ENCODE measurements around the gene COL1A2. TPM values are rescaled to one million over a fixed set of nuclear protein-coding genes. Genes with fewer than 3 reads are reported as not detected.

The COL1A2 gene
- 104 and 144 TPM in 2 replicates for total RNA-seq (2014; rRNA removed; shearing (Covaris generic))

DNA sequence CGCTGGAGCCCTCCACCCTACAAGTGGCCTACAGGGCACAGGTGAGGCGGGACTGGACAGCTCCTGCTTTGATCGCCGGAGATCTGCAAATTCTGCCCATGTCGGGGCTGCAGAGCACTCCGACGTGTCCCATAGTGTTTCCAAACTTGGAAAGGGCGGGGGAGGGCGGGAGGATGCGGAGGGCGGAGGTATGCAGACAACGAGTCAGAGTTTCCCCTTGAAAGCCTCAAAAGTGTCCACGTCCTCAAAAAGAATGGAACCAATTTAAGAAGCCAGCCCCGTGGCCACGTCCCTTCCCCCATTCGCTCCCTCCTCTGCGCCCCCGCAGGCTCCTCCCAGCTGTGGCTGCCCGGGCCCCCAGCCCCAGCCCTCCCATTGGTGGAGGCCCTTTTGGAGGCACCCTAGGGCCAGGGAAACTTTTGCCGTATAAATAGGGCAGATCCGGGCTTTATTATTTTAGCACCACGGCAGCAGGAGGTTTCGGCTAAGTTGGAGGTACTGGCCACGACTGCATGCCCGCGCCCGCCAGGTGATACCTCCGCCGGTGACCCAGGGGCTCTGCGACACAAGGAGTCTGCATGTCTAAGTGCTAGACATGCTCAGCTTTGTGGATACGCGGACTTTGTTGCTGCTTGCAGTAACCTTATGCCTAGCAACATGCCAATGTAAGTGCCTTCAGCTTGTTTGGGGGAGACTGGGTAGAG is at the start of gene COL1A2:
Gene COL1A2, plus strand, starts transcription at position 459 of the 704 bp plus-strand sequence. Its CDS starts 137 bp downstream, at position 596.
- DNase-seq (ENCODE audit: low spot score): peak; percentile 42

DNA sequence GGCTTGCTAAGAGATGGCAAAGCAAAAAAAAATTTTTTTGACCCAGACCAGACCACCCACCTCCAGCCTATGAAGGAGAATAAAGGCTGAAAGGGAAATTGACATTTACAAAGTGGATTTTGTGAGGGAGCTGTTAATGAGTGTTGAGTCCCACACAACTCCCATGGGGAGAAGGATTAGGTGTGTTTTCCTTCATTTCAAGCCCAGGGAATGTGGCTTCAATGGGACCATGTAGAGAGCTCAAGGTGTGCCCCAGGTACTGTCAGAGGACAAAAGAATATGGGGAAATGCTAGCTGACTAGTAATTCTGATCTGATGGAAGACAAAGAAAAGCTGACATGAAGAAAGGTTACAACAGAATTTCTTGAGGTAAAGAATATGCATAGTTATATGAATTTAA is 48.8 kb upstream of the COL1A2 start:
- DNase-seq (ENCODE audit: low spot score): no peak

DNA sequence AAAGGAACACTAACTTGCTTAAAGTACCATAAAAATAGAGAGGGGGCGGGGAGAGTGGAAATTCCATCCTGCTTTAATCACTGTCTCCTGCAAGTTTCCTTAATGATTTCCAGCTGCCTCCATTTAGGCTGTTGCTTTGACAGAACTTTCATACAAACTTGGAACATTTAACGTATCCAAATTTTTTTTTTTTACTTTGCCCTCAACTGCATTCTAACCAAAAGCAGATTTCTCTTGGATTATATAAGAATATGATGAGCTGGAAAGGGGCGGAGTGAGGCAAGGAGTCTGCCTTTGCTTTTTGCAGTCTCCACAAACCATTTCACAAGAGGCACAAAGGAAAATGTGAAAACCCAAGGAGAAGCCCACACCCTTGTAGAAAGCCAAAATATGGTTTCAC is 46.6 kb upstream of the COL1A2 start:
- peak; percentile 58 for DNase-seq (ENCODE audit: low spot score)

DNA sequence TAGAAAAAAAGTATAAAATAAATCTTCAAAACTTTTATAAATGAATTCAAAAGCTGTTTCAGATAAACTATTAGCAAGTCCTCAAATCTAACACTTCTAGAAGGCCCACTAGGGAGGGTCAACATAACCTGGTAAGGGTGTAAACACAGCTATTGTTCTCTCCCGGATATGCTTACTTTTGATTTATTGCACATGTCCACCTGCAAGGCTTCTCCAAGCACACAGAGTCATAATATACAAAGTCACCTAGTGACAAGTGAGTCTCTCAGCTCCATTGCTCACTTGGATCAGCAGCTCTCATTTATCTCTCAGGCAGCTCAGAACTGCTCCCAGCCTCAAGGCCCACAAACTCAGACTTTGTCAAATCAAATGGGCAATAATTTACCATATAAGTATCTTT is 44.0 kb upstream of the COL1A2 start:
- DNase-seq (ENCODE audit: low spot score): no peak

DNA sequence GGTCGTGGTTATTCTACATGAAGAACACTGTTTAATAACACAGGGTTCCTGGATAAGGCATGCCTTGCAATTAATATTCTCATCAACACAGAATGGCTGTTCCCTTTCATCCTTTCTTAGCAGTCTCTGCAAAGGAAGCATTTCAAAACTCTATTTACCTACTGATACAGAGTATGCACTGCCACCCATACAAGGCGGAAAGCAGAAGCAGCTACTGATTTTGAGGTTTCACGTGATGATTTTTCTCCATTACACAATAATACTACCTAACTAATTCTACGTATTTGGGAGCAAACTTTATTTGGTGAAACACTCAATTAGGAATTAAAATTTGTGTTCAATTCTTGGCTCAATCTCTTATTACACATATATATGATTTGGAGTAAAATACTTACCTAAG is 43.0 kb upstream of the COL1A2 start:
- no peak for DNase-seq (ENCODE audit: low spot score)

DNA sequence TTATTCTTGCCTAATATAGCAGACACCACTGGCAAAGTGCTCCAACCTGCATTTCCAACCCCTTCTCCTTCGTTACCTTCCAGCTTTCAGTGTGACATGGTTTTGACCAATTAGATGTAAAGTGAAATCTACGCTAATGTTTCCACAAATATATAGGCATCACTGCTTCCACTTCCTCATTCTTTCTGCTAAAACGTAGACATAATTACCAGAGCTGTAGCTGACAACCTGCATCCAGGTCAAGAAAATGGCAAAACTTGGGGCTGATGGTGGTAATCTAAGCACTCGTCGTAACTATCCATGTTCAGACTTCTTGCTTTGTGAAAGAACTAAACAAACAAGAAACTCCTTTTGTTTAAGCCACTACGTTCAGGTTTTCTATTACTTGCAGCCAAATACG is 41.8 kb upstream of the COL1A2 start:
- no peak for DNase-seq (ENCODE audit: low spot score)

DNA sequence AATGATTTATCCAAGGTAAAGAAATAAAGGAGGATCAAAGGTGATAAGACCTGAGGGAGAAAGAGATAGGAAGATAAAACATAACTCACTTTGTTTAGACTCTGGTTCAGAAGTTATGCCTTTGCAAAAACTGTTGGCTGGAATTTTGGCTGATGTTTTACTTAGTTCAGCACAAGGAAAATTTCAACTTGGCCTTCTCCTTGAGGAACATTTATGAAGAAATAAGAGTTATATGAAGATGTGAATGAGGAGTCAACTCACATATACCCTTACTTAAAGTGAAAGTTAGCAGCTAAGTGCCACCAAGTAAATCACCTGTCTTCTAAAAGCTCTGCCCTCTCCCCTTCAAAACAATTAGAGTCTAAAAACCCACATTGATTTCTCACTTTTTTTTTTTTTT is 39.7 kb upstream of the COL1A2 start:
- no peak for DNase-seq (ENCODE audit: low spot score)

DNA sequence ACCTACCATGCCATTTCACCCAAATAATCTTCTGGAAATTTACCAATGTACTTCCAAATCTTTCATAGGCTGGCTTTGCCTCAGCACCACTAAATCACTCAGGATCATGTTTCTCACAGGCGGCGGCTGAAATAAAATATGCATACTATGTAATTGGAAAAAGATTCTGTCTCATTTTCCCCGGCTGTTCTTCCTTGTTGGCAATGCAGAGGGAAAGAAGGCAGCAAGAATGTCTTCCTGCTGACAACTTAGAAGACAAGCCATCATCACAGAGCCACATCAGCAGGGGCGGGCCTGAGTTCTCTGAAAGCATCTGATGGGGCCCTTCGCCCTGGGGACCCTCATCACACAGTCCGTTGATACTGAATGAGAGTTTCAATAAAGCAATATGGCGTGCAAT is 39.2 kb upstream of the COL1A2 start:
- DNase-seq (ENCODE audit: low spot score): no peak

DNA sequence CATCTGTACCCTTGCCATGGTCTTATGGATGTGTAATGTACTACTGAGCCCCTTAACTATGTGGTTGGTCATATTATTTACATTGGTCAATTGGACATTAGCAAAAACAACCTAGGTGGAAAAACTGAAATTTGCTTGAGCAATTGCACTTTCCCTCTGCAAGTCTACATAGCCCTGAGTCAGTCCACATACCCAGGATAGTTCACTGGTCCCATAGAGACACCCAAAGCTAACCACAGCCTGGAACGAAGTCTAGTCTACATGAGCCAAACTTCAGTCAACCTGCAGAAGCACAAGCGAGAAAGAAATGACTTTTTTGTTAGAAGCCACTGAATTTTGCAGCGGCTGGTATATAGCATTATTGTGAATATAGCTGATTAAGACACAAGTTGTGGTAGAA is 37.6 kb upstream of the COL1A2 start:
- no peak for DNase-seq (ENCODE audit: low spot score)

DNA sequence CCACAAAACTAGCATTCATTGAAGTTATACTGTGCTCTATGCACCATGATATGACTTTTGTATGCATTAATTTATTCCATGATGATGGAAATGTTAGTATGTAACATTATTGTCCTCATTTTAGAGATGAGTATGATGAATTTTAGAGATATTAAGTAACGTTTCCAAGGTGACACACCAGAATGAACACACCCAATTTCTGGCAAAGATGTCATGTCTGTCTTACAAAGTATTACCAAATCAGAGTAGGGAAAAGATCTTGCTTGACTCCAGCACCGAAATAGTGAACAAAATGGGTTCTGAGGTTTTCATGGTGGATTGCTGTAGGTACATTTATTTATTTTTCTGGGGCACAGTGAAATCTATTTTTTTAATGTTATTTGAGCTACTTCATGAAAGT is 33.8 kb upstream of the COL1A2 start:
- DNase-seq (ENCODE audit: low spot score): no peak

DNA sequence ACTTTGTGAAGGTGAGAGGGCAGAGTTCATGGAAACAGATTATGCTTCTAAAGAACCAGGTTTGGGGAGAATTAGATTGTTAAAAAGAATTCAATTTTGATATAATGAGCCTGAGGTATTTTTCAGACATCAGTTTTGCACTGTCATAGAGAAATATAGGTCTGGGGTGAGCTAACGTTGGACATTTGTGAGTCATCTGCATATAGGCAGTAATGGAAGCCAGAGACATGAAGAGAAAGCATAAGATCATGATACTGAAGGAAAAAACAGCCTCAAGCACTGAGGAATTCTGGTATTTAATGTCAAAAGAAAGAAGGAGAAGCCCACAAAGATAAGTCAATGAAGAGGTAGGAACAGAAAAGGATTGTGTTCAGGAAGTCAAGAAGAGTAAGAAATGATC is 32.4 kb upstream of the COL1A2 start:
- DNase-seq (ENCODE audit: low spot score): no peak

DNA sequence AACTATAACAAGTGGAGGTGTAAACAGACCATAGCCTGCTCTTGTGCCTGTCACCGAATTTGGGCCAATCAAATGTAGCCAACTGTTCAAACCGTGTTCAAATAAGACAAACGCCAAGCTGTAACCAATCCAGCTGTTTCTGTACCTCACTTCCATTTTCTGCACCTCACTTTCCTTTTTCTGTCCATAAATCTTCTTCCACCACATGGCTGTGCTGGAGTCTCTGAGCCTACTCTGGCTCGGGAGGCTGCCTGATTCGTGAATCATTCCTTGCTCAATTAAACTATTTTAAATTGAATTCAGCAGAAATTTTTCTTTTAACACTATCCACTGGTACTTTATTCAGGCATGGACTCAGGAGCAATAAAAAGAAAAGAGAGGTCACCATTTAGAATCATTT is 29.9 kb upstream of the COL1A2 start:
- DNase-seq (ENCODE audit: low spot score): no peak

DNA sequence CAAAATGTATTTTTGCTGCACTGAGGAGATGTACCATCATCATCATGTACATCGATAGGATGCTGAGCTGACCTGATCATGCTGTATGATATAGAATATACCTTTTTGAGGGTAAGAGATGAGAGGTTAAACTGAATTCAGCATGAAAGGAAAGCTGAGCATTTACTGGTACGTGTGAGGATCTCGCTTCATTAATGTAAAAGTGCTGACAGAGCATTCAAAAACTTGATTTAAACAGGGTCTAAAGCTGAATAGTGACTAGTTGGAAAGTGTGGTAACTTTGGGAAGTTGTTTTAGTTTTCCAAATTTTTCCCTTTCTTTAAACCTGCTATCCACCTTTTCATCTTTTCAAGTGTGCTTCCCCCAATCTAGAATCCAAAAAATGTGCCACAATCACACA is 28.5 kb upstream of the COL1A2 start:
- DNase-seq (ENCODE audit: low spot score): no peak

DNA sequence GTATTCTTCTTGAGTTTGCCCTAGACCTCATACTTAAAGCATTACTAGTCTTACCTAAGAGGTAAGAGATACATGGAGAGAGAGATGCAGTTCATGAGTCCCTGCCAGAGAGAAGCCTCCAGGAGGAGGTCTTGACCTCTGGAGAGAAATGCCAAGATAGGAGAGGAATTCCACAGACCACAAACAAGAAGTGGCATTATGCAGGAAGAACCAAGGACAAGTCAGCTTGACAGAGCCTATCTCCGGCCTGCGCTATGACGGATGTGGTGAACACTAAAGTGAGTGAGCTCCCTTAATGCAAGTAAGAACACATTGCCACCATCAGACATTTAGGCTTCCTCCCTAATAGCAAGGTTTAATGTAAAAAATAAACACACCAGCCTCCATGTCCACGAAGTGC is 27.9 kb upstream of the COL1A2 start:
- peak; percentile 21 for DNase-seq (ENCODE audit: low spot score)

DNA sequence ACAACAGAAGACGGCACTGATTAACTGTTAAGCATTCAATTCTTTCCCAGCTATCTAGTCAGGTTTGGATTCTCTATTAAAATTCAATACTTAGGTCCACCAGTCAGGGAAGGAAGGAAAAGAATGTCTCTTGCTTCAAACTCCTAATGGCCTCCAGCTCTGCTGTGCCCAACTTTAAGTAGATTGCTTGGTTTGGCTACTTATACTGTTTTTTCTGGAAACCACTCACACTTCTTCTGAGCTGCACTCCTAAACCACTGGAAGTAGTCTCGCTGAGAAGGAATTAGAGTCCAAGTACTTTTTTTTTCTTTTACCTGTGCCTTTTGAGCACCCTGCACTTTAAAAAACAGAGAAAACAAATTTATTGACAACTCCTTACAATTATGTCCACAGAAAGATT is 26.7 kb upstream of the COL1A2 start:
- peak; percentile 27 for DNase-seq (ENCODE audit: low spot score)

DNA sequence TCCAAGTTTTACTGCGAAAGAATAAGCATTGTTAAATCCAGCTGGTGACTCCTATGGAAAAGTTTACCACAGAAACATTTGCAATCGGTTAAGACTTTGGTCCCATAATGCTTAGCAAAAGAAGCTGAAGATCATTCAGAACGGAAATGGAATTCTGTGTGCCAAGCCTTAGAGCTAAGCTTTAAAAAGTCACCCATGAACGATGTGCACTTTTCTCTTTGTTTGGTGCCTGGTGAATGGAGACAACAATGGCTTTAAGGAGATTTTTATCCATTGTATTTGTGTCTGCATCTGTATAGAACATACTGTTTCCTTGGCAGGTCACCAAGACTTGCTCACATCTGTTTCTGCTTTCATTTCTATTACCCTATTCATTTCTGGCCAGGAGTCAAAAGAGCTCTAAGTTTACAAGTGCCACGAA is 26.3 kb upstream of the COL1A2 start:
- DNase-seq (ENCODE audit: low spot score): peak; percentile 23

DNA sequence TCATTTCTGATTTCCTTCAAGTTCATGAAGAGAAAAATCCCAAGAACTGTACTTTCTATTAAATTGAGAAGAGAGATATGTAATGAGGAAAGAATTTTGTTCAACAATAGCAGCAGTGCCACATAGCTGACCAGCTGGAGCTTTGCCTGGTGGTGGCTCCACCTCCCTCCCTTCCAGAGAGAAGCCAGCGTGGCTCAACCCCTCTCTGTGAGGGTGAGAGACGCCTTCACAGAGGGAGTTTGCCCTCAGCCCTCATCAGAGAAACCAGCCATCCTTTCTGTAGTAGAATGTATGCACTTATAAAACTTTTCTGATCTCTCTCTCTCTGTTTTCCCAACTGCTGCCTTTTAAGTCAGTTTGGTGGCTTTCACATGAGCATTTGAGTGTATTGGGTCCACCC is 20.5 kb upstream of the COL1A2 start:
- DNase-seq (ENCODE audit: low spot score): peak; percentile 86

DNA sequence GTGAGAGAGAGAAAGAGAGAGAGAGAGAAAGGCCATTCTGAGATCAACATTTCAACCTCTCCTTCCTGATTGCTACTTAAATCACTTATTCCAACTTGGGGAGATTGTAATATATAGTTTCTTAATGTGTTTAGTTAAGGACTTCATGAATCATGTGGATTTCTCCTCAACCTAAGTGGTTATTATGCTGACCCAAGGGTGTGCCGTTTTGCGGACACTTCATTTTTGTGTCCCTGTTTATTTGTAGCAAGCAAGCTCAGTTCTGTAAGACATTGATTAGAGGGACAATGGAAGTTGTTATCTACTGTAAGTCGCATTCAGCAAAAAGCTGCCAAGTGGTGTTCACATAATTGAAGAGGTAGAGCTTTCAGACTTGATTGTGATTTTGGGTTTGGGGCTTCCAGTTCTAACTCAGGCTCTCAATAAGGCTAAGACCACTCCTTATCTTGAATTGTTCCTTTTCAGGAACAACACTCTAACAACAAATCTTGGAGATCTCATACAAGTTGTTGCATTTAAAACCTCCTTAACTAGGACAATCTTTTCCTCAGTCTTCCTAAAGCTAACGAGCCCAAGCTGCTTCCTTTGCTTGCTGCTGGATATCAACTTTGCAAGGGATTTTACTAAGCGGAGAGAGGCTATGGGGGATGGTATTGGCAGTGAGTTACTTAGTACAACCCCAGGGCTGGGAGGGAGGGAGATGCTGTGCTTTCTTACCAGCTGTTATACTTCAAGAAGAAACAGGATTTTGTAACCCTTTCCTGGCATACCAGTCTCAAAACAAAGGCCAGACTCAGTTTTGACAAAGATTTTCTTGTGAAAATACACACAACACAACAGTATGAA is 19.8 kb upstream of the COL1A2 start:
- DNase-seq (ENCODE audit: low spot score): peak; percentile 81

DNA sequence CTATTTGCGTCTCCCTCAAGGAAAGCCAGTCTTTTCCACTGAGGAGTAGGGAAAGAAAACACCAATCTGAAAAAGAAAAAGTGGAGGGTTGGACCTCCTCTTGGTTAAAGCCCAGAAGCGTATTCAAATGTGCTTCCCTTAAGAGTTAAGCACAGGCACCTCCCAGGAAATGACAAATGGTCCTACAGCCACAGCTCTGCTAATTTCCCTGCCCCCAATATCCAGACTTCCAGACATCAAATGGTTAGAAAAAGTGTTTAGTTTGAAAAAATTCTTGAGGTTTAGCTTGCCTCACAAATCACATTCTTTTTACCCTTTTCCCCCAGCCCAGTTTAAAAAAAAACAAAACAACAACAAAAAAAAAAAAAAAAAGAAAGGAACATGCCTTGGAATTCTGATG is 19.0 kb upstream of the COL1A2 start:
- peak; percentile 92 for DNase-seq (ENCODE audit: low spot score)

DNA sequence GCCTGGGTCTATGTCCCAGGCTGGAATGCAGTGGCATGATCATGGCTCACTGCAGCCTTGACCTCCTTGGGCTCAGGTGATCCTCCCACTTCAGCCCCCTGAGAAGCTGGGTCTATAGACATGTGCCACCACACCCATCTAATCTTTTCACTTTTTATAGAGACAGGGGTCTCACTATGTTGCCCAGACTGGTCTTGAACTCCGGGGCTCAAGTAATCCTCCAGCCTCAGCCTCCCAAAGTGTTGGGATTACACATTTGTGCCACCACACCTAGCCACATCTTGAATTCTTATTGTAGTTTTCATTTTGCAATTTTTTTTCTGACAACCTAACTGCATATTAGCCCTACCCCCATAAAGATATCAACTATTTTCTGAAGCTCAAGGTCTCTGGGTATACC is 18.4 kb upstream of the COL1A2 start:
- DNase-seq (ENCODE audit: low spot score): no peak

DNA sequence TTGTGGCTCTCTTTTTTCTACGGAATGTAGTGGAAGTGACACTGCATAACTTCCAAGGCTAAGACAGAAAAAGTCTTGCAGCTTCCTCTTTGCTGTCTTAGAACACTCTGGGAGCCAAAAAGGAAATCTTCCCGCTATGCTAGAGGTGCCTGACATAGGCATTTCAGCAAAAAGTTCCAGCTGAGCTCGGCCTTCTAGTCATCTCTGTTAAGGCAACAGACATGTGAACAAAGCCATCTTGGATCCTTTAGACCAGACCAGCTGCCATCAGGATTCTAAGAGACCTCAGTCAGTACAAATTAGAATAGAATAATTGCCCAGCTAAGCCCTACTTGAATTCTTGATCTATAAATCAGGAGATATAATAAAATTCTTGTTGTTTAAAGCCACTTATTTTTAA is 16.3 kb upstream of the COL1A2 start:
- DNase-seq (ENCODE audit: low spot score): no peak

DNA sequence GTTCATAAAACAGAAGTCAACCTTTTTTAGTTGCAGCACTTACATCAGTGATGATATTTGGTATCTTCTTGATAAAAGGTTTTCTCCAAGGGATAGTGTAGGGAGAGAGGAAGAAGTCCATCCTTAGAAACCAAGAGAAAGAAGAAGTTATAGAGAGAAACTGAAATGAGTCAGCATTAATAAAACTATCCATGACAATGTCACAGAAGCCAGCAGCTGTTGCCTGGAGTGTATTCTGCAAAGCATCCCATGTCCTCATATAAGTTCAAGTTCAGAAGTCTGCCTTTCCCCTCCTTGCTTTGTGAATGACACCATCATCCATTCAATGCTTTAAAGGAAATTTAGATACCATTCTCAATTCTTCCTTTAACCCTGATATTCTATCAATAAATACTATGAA is 14.4 kb upstream of the COL1A2 start:
- no peak for DNase-seq (ENCODE audit: low spot score)

DNA sequence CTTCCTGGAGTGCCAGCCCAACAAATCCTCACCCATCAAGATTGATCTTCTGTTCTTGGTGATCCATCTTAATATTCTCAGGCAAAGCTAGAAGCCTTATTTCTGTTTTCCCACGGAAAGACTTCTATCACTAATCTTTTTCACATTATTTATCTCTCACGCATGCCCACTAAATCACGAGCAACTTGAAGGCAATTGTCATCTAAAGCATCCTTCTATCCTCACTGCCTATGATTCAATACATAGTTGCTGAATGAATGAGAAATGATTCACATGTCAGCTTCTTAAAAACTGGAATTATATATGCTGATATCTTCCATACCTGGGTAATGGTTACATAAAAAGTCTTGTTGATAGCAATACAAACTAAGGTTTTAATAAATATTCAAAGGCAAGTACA is 12.6 kb upstream of the COL1A2 start:
- no peak for DNase-seq (ENCODE audit: low spot score)

Measured in A172 (cell line).